AG08396 (cell line): Measurements from ENCODE around the gene BBIP1.

ENCODE experiments used
- DNase-seq: peaks from one replicate; pipeline ENCODE4 v3.0.0; 2012; ENCODE audit warnings: low spot score, mixed read lengths

BBIP1 gene

GRCh38 chr10:110863956-110864355, 55.0 kb downstream of the BBIP1 start:
- DNase-seq = no peak

- no peak for DNase-seq
These were observed 55.6 kb downstream of the BBIP1 start for GRCh38 chr10:110863361-110863760.

GRCh38 chr10:110862961-110863360, 56.0 kb downstream of the BBIP1 start:
- DNase-seq = no peak

GRCh38 chr10:110861930-110862649, 56.9 kb downstream of the BBIP1 start:
- DNase-seq = no peak

GRCh38 chr10:110861476-110861875, 57.5 kb downstream of the BBIP1 start:
- no peak for DNase-seq

GRCh38 chr10:110860576-110861241, 58.3 kb downstream of the BBIP1 start:
- DNase-seq = no peak

- peak; percentile 54 for DNase-seq
These were observed 59.0 kb downstream of the BBIP1 start for GRCh38 chr10:110859973-110860376.

GRCh38 chr10:110859206-110859972, 59.6 kb downstream of the BBIP1 start:
- no peak for DNase-seq

- DNase-seq = no peak
These were observed 60.6 kb downstream of the BBIP1 start for GRCh38 chr10:110858297-110858934.

GRCh38 chr10:110857265-110858171, 61.5 kb downstream of the BBIP1 start:
- DNase-seq = no peak

GRCh38 chr10:110853921-110854605, 64.9 kb downstream of the BBIP1 start:
- no peak for DNase-seq

- DNase-seq = no peak
These were observed 66.0 kb downstream of the BBIP1 start for GRCh38 chr10:110852947-110853346.

- no peak for DNase-seq
These were observed 66.6 kb downstream of the BBIP1 start for GRCh38 chr10:110852255-110852896.

GRCh38 chr10:110851020-110851612, 67.9 kb downstream of the BBIP1 start:
- DNase-seq = no peak

- no peak for DNase-seq
These were observed 68.9 kb downstream of the BBIP1 start for GRCh38 chr10:110850099-110850498.
